OCI-LY3 (cell line): Measurements from ENCODE around the gene ZNF592.

Source experiments
- H2AFZ ChIP-seq: fragments of 200-600, 300-600 bp; shearing (Covaris generic); 2 replicates; pipeline ENCODE4 v1.6.0; 2014; ENCODE audit warnings: antibody characterized with exemption, low read depth, low read length
- H3K27ac ChIP-seq: fragments of 200-600, 300-600 bp; sonication (generic); 2 replicates; pipeline ENCODE4 v1.5.1; 2014; ENCODE audit warnings: mild to moderate bottlenecking, low read length, moderate library complexity, mixed read lengths
- H3K27me3 ChIP-seq: fragments of 200-600, 300-600 bp; sonication (generic); 2 replicates; pipeline ENCODE4 v1.6.1; 2014; ENCODE audit warnings: low read depth, low read length, mixed read lengths
- H3K36me3 ChIP-seq: fragments of 200-600, 300-600 bp; sonication (generic); replicated peaks from 2 replicates; pipeline ENCODE3; 2014; ENCODE audit warnings: low read depth, low read length, mixed read lengths
- H3K4me1 ChIP-seq: fragments of 300-600, 200-600 bp; sonication (generic); 2 replicates; pipeline ENCODE4 v1.6.1; 2014; ENCODE audit warnings: low read length, mixed read lengths
- H3K4me2 ChIP-seq: fragments of 200-600, 300-600 bp; sonication (generic); 2 replicates; pipeline ENCODE4 v1.6.1; 2014; ENCODE audit warnings: low read length, mixed read lengths
- H3K4me3 ChIP-seq: fragments of 300-600, 200-600 bp; sonication (generic); 2 replicates; pipeline ENCODE4 v1.5.1; 2014; ENCODE audit warnings: antibody characterized with exemption, mild to moderate bottlenecking, low read length, moderate library complexity
- H3K79me2 ChIP-seq: fragments of 300-600, 200-600 bp; shearing (Covaris generic); 2 replicates; pipeline ENCODE4 v1.6.1; 2014; ENCODE audit warnings: mild to moderate bottlenecking, low read length, mixed read lengths
- H3K9ac ChIP-seq: fragments of 300-600, 200-600 bp; shearing (Covaris generic); 2 replicates; pipeline ENCODE4 v1.6.0; 2014; ENCODE audit warnings: mild to moderate bottlenecking, low read length, moderate library complexity
- H3K9me3 ChIP-seq: fragments of 200-600, 300-600 bp; shearing (Covaris generic); 2 replicates; pipeline ENCODE4 v1.6.1; 2014; ENCODE audit warnings: low read length, mixed read lengths; ENCODE audit not compliant: insufficient read depth
- H4K20me1 ChIP-seq: fragments of 200-600, 300-600 bp; sonication (generic); 2 replicates; pipeline ENCODE4 v1.6.1; 2016; ENCODE audit warnings: low read length, mixed read lengths; ENCODE audit not compliant: insufficient read depth
- CTCF ChIP-seq: fragments of 200-600, 300-600 bp; sonication (generic); IDR thresholded peaks from 2 replicates; pipeline ENCODE4 v1.5.1; 2014; ENCODE audit warnings: antibody characterized with exemption, low read length, low read depth
- EZH2phosphoT487 ChIP-seq: fragments of 200-600 bp; shearing (Covaris generic); IDR thresholded peaks from 2 replicates; pipeline ENCODE4 v1.6.1; 2018; ENCODE audit warnings: antibody characterized with exemption, mixed run types, low read depth

ZNF592 gene

GRCh38 chr15:84794162-84794547 lies 45.8 kb downstream of the ZNF592 start:
- no peak overlapping the region for H3K9ac ChIP-seq
- peaks cover 25% of the 10 kb centered on the region for H3K79me2 ChIP-seq
- no peak overlapping the region for H3K4me3 ChIP-seq
- no peaks in the 10 kb centered on the region for H3K27me3 ChIP-seq
- H4K20me1 ChIP-seq = peaks cover 12% of the 10 kb centered on the region; the same call in 1 of the 2 replicates
- H3K4me2 ChIP-seq = no peak overlapping the region
- H2AFZ ChIP-seq = no peak overlapping the region
- H3K9me3 ChIP-seq = no peaks in the 10 kb centered on the region
- no peak overlapping the region for H3K27ac ChIP-seq
- TF ChIP-seq EZH2phosphoT487 (no peak), CTCF (no peak)
- no peaks in the 10 kb centered on the region for H3K4me1 ChIP-seq
- H3K36me3 ChIP-seq = peaks cover 37% of the 10 kb centered on the region

GRCh38 chr15:84795186-84795585 lies 46.8 kb downstream of the ZNF592 start:
- Histone ChIP-seq H3K9me3 (no peaks in the 10 kb centered on the region), H3K4me2 (no peak overlapping the region), H3K4me1 (no peaks in the 10 kb centered on the region), H3K27me3 (no peaks in the 10 kb centered on the region), H3K27ac (no peak overlapping the region), H4K20me1 (peaks cover 5% of the 10 kb centered on the region; the same call in 1 of the 2 replicates), H3K9ac (no peak overlapping the region), H3K79me2 (peaks cover 16% of the 10 kb centered on the region), H3K4me3 (no peak overlapping the region), H3K36me3 (peaks cover 44% of the 10 kb centered on the region), H2AFZ (no peak overlapping the region)
- TF ChIP-seq CTCF (no peak), EZH2phosphoT487 (no peak)

- Histone ChIP-seq H3K4me2 (no peak overlapping the region), H2AFZ (no peak overlapping the region), H3K9ac (no peak overlapping the region), H3K36me3 (peaks cover 39% of the 10 kb centered on the region), H3K79me2 (peaks cover 9% of the 10 kb centered on the region; the same call in 1 of the 2 replicates), H3K27me3 (no peaks in the 10 kb centered on the region), H3K4me3 (no peak overlapping the region), H3K4me1 (no peaks in the 10 kb centered on the region), H4K20me1 (no peaks in the 10 kb centered on the region), H3K9me3 (no peaks in the 10 kb centered on the region), H3K27ac (no peak overlapping the region)
- TF ChIP-seq EZH2phosphoT487 = no peak
These were observed 48.8 kb downstream of the ZNF592 start for GRCh38 chr15:84797212-84797611.

DNA sequence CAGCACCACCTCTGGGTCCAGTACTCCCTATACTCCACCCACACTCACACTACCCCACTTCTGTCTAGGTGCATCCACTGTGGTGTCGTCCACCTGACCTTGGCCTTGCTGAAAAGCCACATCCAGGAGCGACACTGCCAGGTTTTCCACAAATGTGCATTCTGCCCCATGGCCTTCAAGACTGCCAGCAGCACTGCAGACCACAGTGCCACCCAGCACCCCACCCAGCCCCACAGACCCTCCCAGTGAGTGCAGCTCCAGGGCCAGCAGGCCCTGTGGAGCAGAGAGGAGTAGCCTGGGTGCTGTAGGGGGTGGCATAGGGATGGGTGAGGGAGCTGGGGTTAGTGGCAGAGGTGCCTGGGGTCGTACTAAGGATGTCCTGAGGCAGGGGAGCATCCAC lies 49.4 kb downstream of the ZNF592 start:
- H3K9ac ChIP-seq = no peak overlapping the region
- no peak overlapping the region for H3K4me2 ChIP-seq
- H3K79me2 ChIP-seq = peaks cover 9% of the 10 kb centered on the region; the same call in 1 of the 2 replicates
- H2AFZ ChIP-seq = no peak overlapping the region
- TF ChIP-seq EZH2phosphoT487 (no peak), CTCF (no peak)
- H3K27me3 ChIP-seq = no peaks in the 10 kb centered on the region
- H4K20me1 ChIP-seq = no peaks in the 10 kb centered on the region
- H3K4me3 ChIP-seq = no peak overlapping the region
- H3K4me1 ChIP-seq = no peaks in the 10 kb centered on the region
- peaks cover 39% of the 10 kb centered on the region for H3K36me3 ChIP-seq
- no peaks in the 10 kb centered on the region for H3K9me3 ChIP-seq
- no peak overlapping the region for H3K27ac ChIP-seq
